SU-DHL-6 (cell line): ENCODE measurements around the gene TRAK1.

Source experiments
- H2AFZ ChIP-seq: fragments of 200-600 bp; sonication (generic); 2 replicates; pipeline ENCODE4 v1.6.1; 2014; ENCODE audit warnings: low read depth, mild to moderate bottlenecking, moderate library complexity, mixed read lengths, antibody characterized with exemption, low read length; ENCODE audit not compliant: severe bottlenecking
- H3F3A ChIP-seq: fragments of 200-600 bp; shearing (Covaris generic); 2 replicates; pipeline ENCODE4 v1.6.0; 2016; ENCODE audit warnings: antibody characterized with exemption, mild to moderate bottlenecking; ENCODE audit not compliant: insufficient read depth
- H3K27ac ChIP-seq: fragments of 200-600 bp; sonication (generic); 2 replicates; pipeline ENCODE4 v1.5.1; 2016; ENCODE audit warnings: low read depth, mild to moderate bottlenecking, low read length, moderate library complexity, mixed read lengths
- H3K27me3 ChIP-seq: fragments of 200-600 bp; sonication (generic), shearing (Covaris generic); 2 replicates; pipeline ENCODE4 v1.6.0; 2014; ENCODE audit warnings: mild to moderate bottlenecking, low read length
- H3K36me3 ChIP-seq: fragments of 200-600 bp; sonication (generic); 2 replicates; pipeline ENCODE4 v1.6.1; 2014; ENCODE audit warnings: mild to moderate bottlenecking, low read length, mixed read lengths
- H3K4me2 ChIP-seq: fragments of 300-600, 200-600 bp; shearing (Covaris generic), sonication (generic); 2 replicates; pipeline ENCODE4 v1.6.0; 2014; ENCODE audit warnings: low read length, low read depth, mild to moderate bottlenecking; ENCODE audit not compliant: poor library complexity, severe bottlenecking
- H3K4me3 ChIP-seq: fragments of 200-600 bp; sonication (generic); 2 replicates; pipeline ENCODE4 v1.5.1; 2014; ENCODE audit warnings: antibody characterized with exemption, low read length, mild to moderate bottlenecking, mixed read lengths; ENCODE audit not compliant: insufficient read depth, poor library complexity, severe bottlenecking
- H3K79me2 ChIP-seq: fragments of 200-600 bp; sonication (generic); 2 replicates; pipeline ENCODE4 v1.6.1; 2014; ENCODE audit warnings: mild to moderate bottlenecking, low read length, moderate library complexity; ENCODE audit not compliant: insufficient read depth
- H3K9ac ChIP-seq: fragments of 200-600 bp; sonication (generic); 2 replicates; pipeline ENCODE4 v1.7.0; 2014; ENCODE audit warnings: mild to moderate bottlenecking, low read length
- H3K9me2 ChIP-seq: fragments of 200-600 bp; sonication (generic); replicated peaks from 2 replicates; pipeline ENCODE4 v1.6.1; 2014; ENCODE audit warnings: low read length; ENCODE audit not compliant: insufficient read depth
- H3K9me3 ChIP-seq: fragments of 200-600 bp; sonication (generic); 2 replicates; pipeline ENCODE4 v1.6.1; 2014; ENCODE audit warnings: low read length, mixed read lengths; ENCODE audit not compliant: insufficient read depth
- H4K20me1 ChIP-seq: fragments of 200-600 bp; sonication (generic); 2 replicates; pipeline ENCODE4 v1.6.1; 2014; ENCODE audit warnings: low read depth, mild to moderate bottlenecking, antibody characterized with exemption, low read length, moderate library complexity, mixed read lengths
- EZH2phosphoT487 ChIP-seq: fragments of 200-600 bp; sonication (generic), shearing (Covaris generic); conservative IDR thresholded peaks from 2 replicates; pipeline ENCODE4 v1.6.1; 2018; ENCODE audit warnings: mild to moderate bottlenecking, antibody characterized with exemption, low read length, moderate library complexity, mixed read lengths
- TF ChIP-seq, protein P1 (sequence below): fragments of 200-600 bp; sonication (generic); IDR thresholded peaks from one replicate; pipeline ENCODE4 v1.5.1; 2017; ENCODE audit warnings: antibody characterized with exemption, mild to moderate bottlenecking, low read length, moderate library complexity; ENCODE audit not compliant: insufficient read depth, poor library complexity, severe bottlenecking

TRAK1 gene

DNA sequence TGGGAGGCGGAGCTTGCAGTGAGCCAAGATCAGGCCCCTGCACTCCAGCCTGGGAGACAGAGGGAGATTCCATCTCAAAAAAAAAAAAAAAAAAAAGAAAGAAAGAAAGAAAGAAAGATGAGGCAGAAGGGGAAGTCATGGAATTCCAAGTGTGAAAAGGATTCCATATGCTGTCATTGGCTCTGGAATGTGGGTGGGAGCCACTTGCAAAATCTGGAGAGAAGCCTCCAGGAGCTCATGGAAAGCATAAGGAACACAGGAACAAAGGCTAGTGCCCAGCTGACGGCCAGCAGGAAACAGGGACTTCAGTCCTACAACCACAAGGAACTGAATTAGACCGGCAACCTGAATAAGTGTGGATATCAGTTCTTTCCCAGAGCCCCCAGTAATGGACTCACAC is 12.5 kb upstream of the TRAK1 start:
- Histone ChIP-seq H3K27ac (no peak overlapping the region), H3F3A (no peaks in the 10 kb centered on the region; the same call in 1 of the 2 replicates), H3K36me3 (no peaks in the 10 kb centered on the region), H3K9me3 (no peaks in the 10 kb centered on the region), H3K9ac (no peak overlapping the region), H2AFZ (no peak overlapping the region), H3K4me2 (no peak overlapping the region), H4K20me1 (no peaks in the 10 kb centered on the region), H3K4me3 (no peak overlapping the region), H3K9me2 (no peaks in the 10 kb centered on the region), H3K27me3 (no peaks in the 10 kb centered on the region), H3K79me2 (peaks cover 96% of the 10 kb centered on the region)
- TF ChIP-seq, protein P1, sequence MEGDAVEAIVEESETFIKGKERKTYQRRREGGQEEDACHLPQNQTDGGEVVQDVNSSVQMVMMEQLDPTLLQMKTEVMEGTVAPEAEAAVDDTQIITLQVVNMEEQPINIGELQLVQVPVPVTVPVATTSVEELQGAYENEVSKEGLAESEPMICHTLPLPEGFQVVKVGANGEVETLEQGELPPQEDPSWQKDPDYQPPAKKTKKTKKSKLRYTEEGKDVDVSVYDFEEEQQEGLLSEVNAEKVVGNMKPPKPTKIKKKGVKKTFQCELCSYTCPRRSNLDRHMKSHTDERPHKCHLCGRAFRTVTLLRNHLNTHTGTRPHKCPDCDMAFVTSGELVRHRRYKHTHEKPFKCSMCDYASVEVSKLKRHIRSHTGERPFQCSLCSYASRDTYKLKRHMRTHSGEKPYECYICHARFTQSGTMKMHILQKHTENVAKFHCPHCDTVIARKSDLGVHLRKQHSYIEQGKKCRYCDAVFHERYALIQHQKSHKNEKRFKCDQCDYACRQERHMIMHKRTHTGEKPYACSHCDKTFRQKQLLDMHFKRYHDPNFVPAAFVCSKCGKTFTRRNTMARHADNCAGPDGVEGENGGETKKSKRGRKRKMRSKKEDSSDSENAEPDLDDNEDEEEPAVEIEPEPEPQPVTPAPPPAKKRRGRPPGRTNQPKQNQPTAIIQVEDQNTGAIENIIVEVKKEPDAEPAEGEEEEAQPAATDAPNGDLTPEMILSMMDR, result no peak
- no peak for TF ChIP-seq EZH2phosphoT487

- Histone ChIP-seq H3K4me3 (no peak overlapping the region), H3K9ac (0 out of 2 replicates have a peak overlapping the region, but pooled peaks have one; percentile 6)
- TF ChIP-seq EZH2phosphoT487, result no peak
- TF ChIP-seq, protein P1, result no peak
Measured at GRCh38 chr3:42079701-42080452, 11.3 kb upstream of the TRAK1 start.

DNA sequence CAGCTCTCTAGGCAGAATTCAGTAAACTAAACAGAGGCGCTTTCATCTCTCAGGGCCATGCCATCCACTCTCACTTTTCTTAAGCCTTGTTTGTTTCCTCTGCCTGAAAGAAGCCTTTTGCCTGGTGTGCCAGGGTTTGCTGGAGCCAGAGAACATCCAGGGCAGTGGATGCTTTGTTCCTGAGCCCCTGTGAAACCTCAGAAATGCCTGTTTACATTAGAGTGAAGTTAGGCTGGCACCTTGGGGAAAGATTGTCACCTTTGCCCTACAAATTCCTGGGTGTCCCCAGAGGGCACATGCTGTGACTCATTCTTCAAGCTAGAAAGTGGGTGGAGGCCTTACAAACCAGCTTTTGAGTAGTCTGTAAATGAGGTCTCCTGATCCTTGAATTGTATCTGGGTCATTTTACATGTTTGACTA is 10.7 kb upstream of the TRAK1 start:
- no peak overlapping the region for H3K4me3 ChIP-seq
- no peak overlapping the region for H2AFZ ChIP-seq
- no peaks in the 10 kb centered on the region for H3K27me3 ChIP-seq
- no peaks in the 10 kb centered on the region for H3K9me3 ChIP-seq
- H3K36me3 ChIP-seq, result no peaks in the 10 kb centered on the region
- H3K9me2 ChIP-seq, result no peaks in the 10 kb centered on the region
- H3F3A ChIP-seq, result no peaks in the 10 kb centered on the region
- H3K27ac ChIP-seq, result 0 out of 2 replicates have a peak overlapping the region, but pooled peaks have one; percentile 1
- H3K9ac ChIP-seq, result no peak overlapping the region
- H4K20me1 ChIP-seq, result no peaks in the 10 kb centered on the region
- TF ChIP-seq, protein P1, result no peak
- no peak for TF ChIP-seq EZH2phosphoT487
- no peak overlapping the region for H3K4me2 ChIP-seq
- H3K79me2 ChIP-seq, result peaks cover 96% of the 10 kb centered on the region

More at GRCh38 chr3:42079701-42080452, 11.3 kb upstream of the TRAK1 start:
- no peaks in the 10 kb centered on the region for H3K9me3 ChIP-seq
- no peaks in the 10 kb centered on the region for H3K36me3 ChIP-seq
- H3K79me2 ChIP-seq, result peaks cover 95% of the 10 kb centered on the region
- H3K27ac ChIP-seq, result 0 out of 2 replicates have a peak overlapping the region, but pooled peaks have one; percentile 1
- no peak overlapping the region for H3K4me2 ChIP-seq
- H2AFZ ChIP-seq, result no peak overlapping the region
- H3K27me3 ChIP-seq, result no peaks in the 10 kb centered on the region
- H3K9me2 ChIP-seq, result no peaks in the 10 kb centered on the region
- H4K20me1 ChIP-seq, result no peaks in the 10 kb centered on the region
- no peaks in the 10 kb centered on the region for H3F3A ChIP-seq
